Anterior cingulate cortex (tissue), 58 donors: ENCODE results near the gene TMEM238L.

ENCODE experiments used
- DNase-seq, 58 donors: peaks; one replicate each; lab custom pipeline; 2025; lab: John Stamatoyannopoulos, UW

TMEM238L gene

GRCh38 chr17:10752696-10753095 lies 51.2 kb downstream of the TMEM238L start:
- DNase-seq: no peak

GRCh38 chr17:10751563-10751962 lies 52.3 kb downstream of the TMEM238L start:
- no peak for DNase-seq

- no peak for DNase-seq
These were observed 53.7 kb downstream of the TMEM238L start for GRCh38 chr17:10750210-10750609.

GRCh38 chr17:10748531-10749181 lies 55.2 kb downstream of the TMEM238L start:
- no peak for DNase-seq

- no peak for DNase-seq
These were observed 58.7 kb downstream of the TMEM238L start for GRCh38 chr17:10745231-10745630.
